Mammary epithelial cell (primary cell): Measurements from ENCODE around the gene FBP2.

Source experiments
- CTCF ChIP-seq, 2 donors: IDR thresholded peaks in 1 of 2; conservative IDR thresholded peaks in 1 of 2; 2 replicates each; pipeline ENCODE4 v1.5.1; 2011 to 2012; ENCODE audit warnings: inconsistent platforms in 2 of 2, low read length in 2 of 2, mild to moderate bottlenecking in 2 of 2, control low read depth in 1 of 2, low read depth in 1 of 2; ENCODE audit not compliant: insufficient read depth in 1 of 2; ENCODE audit errors: extremely low read depth in 1 of 2
- EZH2 ChIP-seq: IDR thresholded peaks from 2 replicates; pipeline ENCODE4 v1.6.1; 2012; ENCODE audit warnings: low read length, inconsistent platforms, borderline replicate concordance

GRCh38 chr9:94630281-94630680 is 36.7 kb upstream of the FBP2 start:
- TF ChIP-seq EZH2 (no peak), CTCF (conservative IDR thresholded peaks at IDR 0.05 in 1 of 2, IDR thresholded peaks at IDR 0.05 in 1 of 2; ENCODE audit: extremely low read depth in 1 of 2, insufficient read depth in 1 of 2, low read depth in 1 of 2, low read length in 2 of 2) (no peak)
